Dermis microvascular lymphatic vessel endothelial cell (primary cell): ENCODE results near the gene CENPT. TPM values are rescaled to one million over a fixed set of nuclear protein-coding genes. Genes with fewer than 3 reads are reported as not detected.
A peak's percentile ranks its signal among the peaks of the same experiment; 100 is the strongest.
"Not testable (repeated sequence)": the region's sequence is repeated elsewhere in the genome, so short reads cannot be mapped to it uniquely, and the experiment has no call there.

Source experiments
- DNase-seq, 2 donors: peaks; one replicate each; pipeline versions ENCODE4 v3.0.0 to v3.0.0-alpha.2; 2010; ENCODE audit warnings: low read depth in 2 of 2
- total RNA-seq: library from RNA; depleted of rRNA; stranded (reverse); fragments of >200 nt; gene quantifications from 2 replicates; pipeline ENCODE4 v1.2.1, GENCODE V29; 2014

The CENPT gene
- total RNA-seq, 1 donor from 2014 or later = 14.5 TPM

DNA sequence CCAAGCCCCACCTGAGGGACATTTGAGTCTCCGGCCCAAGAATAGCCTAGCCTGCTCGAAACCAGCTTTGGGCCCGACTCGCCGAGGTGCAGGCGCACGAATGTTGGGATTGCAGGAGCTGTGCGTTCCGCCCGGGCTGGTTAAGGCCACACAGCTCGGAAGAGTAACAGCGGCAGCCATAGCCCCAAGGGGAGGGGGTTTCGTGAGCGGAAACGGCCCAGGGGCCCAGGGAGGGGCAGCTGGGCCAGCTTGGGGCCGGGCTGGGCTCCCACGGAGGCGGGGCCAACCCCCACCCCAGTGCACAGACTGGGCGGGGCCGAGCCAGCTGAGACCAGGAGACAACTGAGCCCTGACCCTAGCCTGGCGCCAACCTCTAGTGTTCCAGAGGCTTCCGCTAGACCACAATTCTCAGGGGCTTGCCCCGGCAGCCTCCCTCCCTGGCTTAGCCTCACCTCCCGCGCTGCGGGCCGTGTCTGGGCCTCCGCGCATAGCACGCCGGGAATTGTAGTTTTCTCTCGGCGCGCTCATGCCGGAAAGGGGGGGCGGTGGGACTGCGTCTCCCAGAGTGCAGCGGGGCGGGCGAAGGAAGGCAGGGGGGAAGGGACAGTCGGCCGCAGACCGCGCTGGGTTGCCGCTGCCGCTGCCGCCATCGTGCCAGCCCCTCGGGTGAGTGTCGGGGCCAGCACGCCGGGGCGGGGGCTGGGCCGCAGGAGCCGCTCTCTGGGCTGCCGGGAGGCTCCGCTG lies 1.0 kb downstream of the CENPT start, which contains the start of gene NUTF2:
Gene NUTF2 (plus strand): TSS at position 614 of the 744 bp plus-strand sequence. CDS start 18,198 bp downstream, outside the sequence.
- DNase-seq = peak; percentile 83 to 91

DNA sequence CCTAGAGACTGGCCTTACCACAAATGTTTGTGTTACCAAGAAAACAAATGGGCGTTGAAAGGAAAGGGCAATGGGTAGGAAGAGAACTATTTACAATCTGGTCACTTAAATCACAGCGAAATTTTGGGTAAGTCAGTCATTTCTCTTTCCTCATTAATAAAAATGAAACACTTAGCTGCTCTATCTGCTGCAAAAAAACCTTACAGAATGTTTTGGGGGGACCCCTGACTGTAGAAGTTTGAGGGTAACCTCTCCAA lies 1.5 kb downstream of the CENPT start:
- no peak for DNase-seq

DNA sequence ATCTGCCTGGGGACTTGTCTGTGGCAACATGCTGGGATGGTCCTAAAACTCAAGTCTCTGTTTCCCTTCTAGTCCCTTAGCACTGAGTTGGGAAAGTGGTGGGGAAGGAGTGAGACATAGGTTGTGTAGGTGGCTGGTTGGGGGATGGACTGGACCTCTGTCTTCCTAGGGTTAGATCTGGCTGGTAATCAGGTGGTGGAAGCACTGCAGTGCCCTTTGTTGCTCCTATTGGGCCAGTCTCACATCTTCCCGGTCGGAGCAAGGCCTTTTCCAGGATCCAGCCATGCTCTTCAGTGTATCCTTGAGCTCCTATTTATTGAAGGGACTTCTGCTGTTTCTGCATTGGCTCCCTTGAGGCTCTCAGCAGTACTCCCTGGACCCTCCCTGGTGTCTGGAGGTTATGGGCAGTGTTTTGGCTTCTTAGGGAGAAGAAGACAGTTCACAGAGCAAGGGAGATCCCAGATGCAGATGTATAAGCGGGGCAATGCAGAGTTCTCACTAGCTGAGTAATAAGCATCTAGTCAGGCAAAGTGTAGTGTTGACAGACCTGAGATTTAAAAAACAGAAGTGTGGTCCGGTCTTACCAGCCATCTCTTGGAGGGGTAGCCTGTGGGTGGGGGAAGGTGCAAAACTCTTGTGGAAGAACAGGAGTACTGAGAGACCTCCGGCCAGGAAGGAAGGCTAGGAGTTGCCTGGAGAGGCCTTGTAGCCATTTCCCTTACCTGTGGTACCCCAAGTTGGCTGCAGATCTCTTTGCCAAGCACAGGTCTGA lies 2.0 kb downstream of the CENPT start:
- no peak for DNase-seq

DNA sequence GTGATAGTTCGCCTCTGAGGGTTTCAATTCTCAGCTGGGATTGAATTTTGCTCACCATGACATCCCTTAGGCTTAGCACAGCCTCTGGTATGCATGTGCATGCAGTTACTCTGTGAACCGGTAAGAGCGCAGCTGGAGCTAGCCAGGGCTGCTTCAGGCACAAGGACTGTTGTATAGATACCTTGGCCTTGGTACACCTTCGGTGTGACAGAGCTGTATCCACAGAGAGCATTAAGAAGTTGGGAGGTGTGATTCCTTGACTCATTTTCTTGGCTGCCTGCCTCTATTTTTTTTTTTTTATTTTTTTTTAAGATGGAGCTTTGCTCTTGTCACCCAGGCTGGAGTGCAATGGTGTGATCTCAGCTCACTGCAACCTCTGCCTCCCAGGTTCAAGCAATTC lies 3.0 kb downstream of the CENPT start:
- DNase-seq = no peak

DNA sequence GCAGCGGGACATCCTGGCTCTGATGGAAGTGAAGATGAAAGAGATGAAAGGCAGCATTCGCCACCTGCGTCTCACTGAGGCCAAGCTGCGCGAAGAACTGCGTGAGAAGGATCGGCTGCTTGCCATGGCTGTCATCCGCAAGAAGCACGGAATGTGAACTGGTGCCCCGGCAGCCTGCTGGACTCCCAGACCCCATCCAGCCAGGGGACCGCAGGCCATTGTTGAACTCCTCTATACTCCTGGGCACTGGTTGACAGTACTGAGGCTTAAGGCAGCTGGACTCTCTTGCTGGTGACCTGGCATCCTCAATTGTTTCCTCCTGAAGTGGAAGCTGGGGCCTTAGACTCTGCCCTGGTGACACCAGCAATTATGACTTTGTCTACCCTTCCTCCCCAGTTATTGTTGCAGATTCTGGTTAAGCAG lies 4.1 kb downstream of the CENPT start:
- no peak for DNase-seq

DNA sequence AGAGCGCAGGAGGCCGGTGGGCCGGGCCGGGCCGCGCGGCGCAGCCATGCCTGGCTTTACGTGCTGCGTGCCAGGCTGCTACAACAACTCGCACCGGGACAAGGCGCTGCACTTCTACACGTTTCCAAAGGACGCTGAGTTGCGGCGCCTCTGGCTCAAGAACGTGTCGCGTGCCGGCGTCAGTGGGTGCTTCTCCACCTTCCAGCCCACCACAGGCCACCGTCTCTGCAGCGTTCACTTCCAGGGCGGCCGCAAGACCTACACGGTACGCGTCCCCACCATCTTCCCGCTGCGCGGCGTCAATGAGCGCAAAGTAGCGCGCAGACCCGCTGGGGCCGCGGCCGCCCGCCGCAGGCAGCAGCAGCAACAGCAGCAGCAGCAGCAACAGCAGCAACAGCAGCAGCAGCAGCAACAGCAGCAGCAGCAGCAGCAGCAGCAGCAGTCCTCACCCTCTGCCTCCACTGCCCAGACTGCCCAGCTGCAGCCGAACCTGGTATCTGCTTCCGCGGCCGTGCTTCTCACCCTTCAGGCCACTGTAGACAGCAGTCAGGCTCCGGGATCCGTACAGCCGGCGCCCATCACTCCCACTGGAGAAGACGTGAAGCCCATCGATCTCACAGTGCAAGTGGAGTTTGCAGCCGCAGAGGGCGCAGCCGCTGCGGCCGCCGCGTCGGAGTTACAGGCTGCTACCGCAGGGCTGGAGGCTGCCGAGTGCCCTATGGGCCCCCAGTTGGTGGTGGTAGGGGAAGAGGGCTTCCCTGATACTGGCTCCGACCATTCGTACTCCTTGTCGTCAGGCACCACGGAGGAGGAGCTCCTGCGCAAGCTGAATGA lies 4.8 kb downstream of the CENPT start:
- peak in 1 of 2 donors; percentile 71 for DNase-seq

DNA sequence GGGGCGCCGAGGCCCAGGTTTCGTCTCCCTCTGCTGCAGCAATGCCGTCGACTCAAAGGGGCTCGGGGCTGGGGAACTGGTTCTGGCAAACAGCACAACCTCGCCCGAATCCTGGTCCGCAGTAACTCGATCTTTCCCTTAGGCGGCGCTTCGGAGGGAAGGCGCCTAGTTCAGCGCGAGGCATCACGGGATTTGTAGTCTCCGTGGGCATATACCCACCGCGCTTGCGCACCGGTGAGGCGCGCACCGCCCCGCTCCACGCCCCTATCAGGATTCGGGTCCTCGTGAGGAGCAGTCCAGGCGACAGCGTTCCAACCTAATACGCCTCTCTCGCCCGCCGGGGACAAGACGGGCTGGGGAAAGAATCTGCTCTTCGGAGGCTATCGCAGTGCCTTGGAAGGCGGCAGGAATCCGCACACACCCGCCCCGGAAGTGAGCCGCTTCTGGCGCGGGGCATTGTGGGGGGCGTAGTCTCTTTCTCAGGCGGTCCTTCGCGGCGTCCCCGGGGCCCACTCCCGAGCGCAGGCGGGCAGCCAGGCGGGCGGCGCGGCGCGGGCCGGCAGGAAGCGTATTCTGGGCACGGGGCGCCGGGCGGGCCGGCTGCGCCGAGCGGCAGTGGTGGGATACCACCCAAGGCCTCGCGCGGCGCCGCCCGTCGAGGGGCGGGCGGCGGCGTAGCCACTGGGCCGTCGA lies 5.5 kb downstream of the CENPT start, which contains the start of gene THAP11:
Gene THAP11 (plus strand): TSS at position 505 of the 693 bp plus-strand sequence. CDS start 235 bp downstream, outside the sequence.
- peak; percentile 90 to 96 for DNase-seq

DNA sequence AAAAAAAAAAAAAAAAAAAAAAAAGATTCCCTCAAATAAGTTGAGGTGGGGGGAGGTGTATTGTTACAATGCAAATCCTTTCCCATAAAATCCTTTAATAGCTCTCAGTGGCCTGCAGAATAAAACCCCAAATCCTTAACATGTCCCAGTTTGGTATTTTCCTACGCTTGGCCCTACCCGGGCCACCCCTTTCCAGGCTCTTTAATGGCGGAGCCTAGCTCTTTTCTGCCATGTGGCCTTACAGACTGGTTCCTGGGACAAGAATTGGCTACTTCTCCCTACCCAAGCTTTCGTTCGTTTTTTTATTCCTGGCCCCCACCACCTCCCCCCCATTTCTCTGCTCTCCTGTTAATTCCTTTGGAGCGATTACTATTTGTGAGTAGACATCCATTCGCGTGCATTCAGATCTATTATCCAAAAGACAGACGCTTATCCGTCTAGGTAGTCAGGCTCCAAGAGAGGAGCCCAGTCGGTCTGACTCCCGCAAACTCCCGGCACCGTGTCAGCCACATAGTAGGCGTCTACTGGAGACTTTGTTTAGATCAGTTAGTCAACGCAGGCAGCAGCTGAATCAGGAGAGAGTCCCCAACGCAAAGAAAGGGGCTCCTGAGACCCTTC lies 6.2 kb downstream of the CENPT start:
- DNase-seq = no peak

DNA sequence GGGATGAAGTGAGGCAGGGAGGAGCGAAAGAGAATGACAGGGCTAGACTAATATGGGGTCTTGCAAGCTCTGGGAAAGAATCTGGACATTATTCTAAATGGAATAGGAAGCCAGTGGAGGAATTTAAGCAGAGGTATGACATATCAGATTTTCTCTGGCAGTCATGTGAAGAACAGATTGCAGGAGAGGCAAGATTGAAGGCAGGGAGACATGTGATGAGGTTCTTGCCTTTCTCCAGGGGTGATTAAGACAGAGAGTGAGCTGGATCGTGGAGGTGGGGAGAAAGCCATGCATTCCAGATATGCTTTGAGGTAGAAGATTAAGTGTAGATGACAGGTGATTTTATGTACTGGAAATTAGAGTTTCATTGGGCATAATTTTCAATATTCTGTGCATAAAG lies 9.7 kb downstream of the CENPT start:
- DNase-seq = no peak

DNA sequence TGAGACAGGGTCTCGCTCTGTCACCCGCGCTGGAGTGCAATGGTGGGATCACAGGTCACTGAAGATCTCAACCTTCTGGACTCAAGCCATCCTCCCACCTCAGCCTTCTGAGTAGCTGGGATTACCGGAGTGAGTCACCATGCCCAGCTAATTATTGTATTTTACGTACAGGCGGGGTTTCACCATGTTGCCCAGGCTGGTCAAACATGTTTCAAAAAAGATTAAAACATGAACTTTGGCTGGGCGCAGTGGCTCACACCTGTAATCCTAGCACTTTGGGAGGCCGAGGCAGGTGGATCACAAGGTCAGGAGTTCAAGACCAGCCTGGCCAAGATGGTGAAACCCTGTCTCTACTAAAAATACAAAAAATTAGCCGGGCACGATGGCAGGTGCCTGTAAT lies 10.3 kb downstream of the CENPT start:
- not testable (repeated sequence) for DNase-seq

DNA sequence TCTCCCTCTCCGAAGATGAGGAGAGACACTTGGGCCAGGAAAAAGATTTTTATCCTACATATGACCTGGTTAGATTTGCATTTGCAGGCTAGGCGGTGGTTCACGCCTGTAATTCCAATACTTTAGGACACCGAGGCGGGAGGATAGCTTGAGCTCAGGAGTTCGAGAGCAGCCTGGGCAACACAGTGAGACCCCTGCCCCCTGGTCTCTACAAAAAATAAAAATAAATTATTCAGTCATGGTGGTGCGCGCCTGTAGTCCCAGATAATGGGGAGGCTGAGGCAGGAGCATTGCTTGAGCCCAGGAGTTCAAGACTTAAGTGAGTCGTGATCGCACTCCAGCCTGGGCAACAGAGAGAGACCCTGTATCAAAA lies 13.3 kb downstream of the CENPT start:
- DNase-seq = no peak

DNA sequence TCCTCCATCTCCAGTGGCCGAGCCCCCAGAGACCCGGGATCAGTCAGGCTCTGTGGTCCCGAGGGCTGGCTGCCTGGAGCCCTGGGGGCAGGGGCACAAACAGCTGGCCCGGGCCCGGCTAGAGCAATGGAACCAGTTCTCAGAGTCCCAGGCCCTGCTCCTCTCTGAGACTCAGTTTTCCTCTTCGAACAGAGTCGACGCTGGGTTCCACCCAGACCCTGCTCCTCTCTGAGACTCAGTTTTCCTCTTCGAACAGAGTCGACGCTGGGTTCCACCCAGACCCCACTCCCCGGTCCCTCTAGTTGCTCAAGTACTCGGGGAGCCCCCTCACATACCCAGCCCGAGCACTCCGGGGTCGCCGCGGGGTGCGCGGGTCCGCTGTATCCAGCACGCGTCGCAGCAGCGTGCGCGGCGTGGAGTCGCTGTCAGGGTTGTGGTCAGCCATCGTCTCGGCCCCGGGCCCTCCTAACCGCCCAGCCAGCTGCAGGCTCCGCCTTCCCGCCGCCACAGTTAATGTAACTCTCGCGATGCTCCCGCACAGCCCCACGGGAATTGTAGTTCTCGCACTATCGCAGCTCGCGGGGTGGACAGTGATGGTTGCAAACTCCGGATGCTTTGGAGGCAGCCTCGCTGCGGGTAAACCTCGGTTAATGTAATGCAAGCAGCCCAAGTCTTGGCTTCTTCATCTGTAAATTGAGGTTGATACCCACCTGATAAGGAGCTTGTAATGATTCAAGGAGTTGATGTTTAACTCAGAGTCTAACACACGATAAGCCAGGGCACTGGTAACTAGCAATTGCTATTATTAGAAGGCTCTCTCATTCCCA lies 13.9 kb downstream of the CENPT start:
- DNase-seq = peak; percentile 80 to 90

DNA sequence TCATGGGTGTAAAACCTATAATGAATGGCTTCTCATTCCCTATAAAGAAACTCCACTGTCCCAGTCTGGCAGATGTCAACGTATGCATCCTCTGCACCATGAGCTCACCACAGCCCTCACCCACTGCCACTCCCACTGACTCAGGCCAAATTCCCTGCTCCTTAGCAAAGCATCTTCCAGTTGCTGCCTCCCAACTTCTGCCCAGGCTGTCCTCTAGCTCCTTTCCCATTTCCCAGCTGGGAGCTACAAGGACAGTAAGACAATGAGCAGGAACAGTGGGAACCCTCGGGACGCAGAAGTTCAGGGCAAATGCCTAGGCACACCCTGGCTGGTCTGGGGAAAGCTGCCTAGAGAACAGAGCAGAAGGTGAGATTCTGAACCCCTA lies 14.5 kb downstream of the CENPT start:
- peak in 1 of 2 donors; percentile 32 for DNase-seq

DNA sequence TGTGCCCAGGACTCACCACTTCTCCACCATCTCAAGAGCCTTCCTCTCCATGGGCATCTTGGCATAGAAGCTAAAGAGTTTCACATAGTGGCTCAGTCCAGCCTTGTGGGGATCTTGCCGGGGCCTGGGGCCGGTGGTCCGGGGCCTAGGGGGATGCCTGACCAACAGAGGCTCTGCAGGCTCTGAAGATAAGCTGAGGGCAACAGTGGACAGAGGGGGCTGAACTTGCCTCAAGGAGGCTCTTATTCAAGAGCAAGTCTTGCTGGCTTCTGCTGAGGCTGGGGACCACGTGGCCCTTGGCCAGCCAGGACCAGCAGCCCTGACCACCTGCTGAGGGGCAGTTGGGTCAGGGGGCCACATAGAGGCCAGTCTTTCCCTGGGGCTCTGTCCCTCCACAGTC lies 18.8 kb downstream of the CENPT start:
- no peak for DNase-seq

DNA sequence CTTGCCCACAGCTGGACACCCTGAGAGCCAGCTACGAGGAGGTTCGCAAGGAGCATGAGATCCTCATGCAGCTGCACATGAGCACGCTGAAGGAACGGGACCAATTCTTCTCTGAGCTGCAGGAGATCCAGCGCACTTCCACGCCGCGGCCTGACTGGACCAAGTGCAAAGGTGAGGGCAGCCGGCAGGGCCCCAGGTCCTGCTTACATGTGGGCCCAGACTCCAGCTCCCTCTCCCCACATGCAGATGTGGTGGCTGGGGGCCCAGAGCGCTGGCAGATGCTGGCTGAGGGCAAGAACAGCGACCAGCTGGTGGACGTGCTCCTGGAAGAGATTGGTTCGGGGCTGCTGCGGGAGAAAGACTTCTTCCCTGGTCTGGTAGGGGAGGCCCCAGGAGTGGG lies 21.6 kb downstream of the CENPT start:
- no peak for DNase-seq

DNA sequence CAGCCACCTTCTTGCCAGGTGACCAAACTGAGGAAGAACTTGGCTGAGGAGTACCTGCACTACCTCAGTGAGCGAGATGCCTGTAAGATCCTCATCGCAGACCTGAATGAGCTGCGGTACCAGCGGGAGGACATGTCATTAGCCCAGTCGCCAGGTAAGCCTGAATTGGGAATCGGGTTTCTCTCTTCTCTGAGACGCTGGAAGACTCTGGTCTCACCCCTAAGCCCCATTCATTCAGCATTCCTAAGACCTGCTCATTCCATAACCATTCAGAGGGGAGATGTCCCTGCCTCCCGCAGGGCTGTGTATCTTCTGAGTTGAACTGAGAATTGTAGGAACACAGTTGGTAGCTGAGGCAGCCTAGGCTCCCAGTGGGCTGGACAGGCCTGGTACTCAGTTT lies 22.4 kb downstream of the CENPT start:
- DNase-seq = no peak

DNA sequence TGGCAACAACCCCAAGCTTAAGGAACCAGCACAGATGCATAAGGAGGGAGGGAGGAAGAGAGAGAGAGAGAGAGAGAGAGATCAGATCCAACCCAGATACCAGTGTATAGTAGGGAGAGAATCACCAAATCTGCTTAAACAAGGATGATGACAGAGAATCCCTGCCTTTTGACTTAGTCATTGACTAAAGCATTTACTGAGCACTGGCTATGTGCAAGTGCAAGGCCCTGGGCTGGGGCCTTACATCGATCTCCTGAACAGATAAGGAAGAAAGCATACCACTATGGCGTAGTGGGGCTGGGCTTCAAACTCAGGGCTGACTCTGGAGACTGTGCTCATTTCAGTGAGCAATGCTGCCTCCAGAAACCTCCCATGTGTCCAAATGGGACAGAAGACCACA lies 25.0 kb downstream of the CENPT start:
- no peak for DNase-seq

DNA sequence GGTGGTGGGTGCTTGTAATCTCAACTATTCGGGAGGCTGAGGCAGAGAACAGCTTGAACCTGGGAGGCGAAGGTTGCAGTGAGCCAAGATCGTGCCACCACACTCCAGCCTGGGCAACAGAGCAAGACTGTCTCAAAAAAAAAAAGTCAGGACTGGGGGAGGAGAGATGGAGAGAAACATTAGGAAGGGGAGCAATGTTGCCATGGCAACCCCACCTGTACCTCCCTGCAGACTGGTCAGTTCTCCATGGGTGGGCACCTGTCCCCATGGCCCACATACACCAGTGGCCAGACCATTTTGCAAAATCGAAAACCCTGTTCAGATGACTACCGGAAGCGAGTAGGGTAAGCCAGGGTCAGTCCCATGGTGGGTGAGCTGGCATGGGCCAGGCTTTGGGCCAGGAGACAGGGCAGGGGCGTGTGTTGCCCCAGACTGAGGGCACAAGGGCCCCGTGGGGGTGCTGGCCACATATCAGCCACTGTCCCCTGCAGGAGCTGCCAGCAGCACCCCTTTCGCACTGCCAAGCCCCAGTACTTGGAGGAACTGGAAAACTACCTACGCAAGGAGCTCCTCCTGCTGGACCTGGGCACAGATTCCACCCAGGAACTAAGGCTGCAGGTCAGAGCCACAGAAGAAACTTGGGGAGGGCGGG lies 26.8 kb downstream of the CENPT start:
- DNase-seq = no peak

DNA sequence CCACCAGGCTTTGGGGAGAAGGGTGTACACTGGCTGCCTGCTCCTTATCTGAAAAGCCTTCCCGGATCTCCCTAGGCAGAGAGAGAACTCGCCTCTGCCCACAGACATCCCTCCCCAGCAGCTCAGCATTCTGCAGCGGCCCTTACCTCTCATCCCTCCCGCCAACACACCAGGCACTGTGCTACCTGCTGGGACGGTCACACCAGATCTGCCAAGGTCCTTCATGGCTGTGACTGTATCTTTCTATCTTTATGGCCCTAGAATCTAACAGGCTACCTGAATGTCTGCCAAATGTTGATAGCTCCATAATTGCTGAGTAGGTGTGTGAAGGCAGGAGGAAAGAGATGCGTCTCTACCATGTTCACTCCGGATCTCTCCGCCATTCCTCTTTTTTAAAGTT lies 32.9 kb downstream of the CENPT start:
- no peak for DNase-seq

DNA sequence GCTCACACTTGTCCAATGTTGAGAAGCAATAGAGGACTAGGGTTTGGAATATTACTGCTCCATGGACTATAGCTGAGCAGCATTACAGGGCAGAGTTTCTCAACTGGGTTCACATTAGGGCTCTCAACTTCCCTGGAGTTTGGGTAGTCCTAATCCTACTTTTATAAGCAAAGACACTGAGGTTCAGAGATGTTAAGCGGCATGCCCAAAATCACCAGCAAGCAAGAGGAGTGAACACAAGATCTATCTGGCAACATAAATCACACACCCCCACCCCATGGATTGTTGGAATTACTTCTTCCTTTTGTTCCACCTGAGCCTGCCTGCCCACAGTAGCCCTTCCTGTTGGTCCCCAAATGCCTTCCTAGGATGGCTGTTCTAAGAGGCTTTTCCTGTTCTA lies 35.6 kb downstream of the CENPT start:
- no peak for DNase-seq
